GM21717 (cell line): ENCODE measurements around the gene HCAR2.
A peak's percentile ranks its signal among the peaks of the same experiment; 100 is the strongest.
"Not testable (repeated sequence)": the region's sequence is repeated elsewhere in the genome, so short reads cannot be mapped to it uniquely, and the experiment has no call there.

Experiments
- ATAC-seq: cut with Tn5 transposase; IDR thresholded peaks from one replicate; pipeline ENCODE4 v1.9.1; 2021; ENCODE audit warnings: mild to moderate bottlenecking, moderate library complexity; ENCODE audit not compliant: unreplicated experiment

Gene HCAR2

GRCh38 chr12:122702890-122703611 lies at the start of gene HCAR2:
TSS of gene HCAR2 (minus strand) at chr12:122703357. CDS start at chr12:122703283, 74 bp downstream.
- not testable (repeated sequence) for ATAC-seq

- ATAC-seq, result peak; percentile 86
Observed at GRCh38 chr12:122752464-122753318, 49.5 kb upstream of the HCAR2 start, which contains the start of gene DENR. TSS of gene DENR (plus strand) at chr12:122752824. CDS start at chr12:122753702, 878 bp downstream.

GRCh38 chr12:122750781-122751515 lies 47.8 kb upstream of the HCAR2 start:
- not testable (repeated sequence) for ATAC-seq

GRCh38 chr12:122749569-122750332 lies 46.6 kb upstream of the HCAR2 start:
- no peak for ATAC-seq

GRCh38 chr12:122747224-122748135 lies 44.3 kb upstream of the HCAR2 start:
- ATAC-seq, result no peak

- ATAC-seq, result no peak
Observed at GRCh38 chr12:122743895-122744525, 40.9 kb upstream of the HCAR2 start.

- ATAC-seq, result no peak
Observed at GRCh38 chr12:122740351-122740750, 37.2 kb upstream of the HCAR2 start.

- no peak for ATAC-seq
Observed at GRCh38 chr12:122738571-122738970, 35.4 kb upstream of the HCAR2 start.

- no peak for ATAC-seq
Observed at GRCh38 chr12:122732611-122733010, 29.5 kb upstream of the HCAR2 start.

GRCh38 chr12:122732170-122732569 lies 29.0 kb upstream of the HCAR2 start:
- no peak for ATAC-seq

- no peak for ATAC-seq
Observed at GRCh38 chr12:122730215-122731014, 27.3 kb upstream of the HCAR2 start, which contains the start of gene HCAR1. TSS of gene HCAR1 (minus strand) at chr12:122730844. CDS start at chr12:122730339, 505 bp downstream.

GRCh38 chr12:122729583-122730214 lies 26.5 kb upstream of the HCAR2 start:
- ATAC-seq, result no peak

- ATAC-seq, result no peak
Observed at GRCh38 chr12:122726080-122726558, 23.0 kb upstream of the HCAR2 start.

GRCh38 chr12:122725452-122726079 lies 22.4 kb upstream of the HCAR2 start:
- no peak for ATAC-seq

GRCh38 chr12:122724641-122725243 lies 21.6 kb upstream of the HCAR2 start:
- no peak for ATAC-seq

- ATAC-seq, result no peak
Observed at GRCh38 chr12:122722387-122722786, 19.2 kb upstream of the HCAR2 start.
